GM21737 (cell line): ENCODE results near the gene SHANK3.

Source experiments
- ATAC-seq: cut with Tn5 transposase; IDR thresholded peaks from one replicate; pipeline ENCODE4 v1.9.1; 2021; ENCODE audit warnings: mild to moderate bottlenecking, moderate library complexity; ENCODE audit not compliant: unreplicated experiment

Gene SHANK3

GRCh38 chr22:50677493-50678217, 5.0 kb downstream of the SHANK3 start:
- no peak for ATAC-seq

GRCh38 chr22:50678218-50678650, 5.6 kb downstream of the SHANK3 start:
- no peak for ATAC-seq

- no peak for ATAC-seq
These were observed 6.3 kb downstream of the SHANK3 start for GRCh38 chr22:50678651-50679521.

- ATAC-seq = no peak
These were observed 10.7 kb downstream of the SHANK3 start for GRCh38 chr22:50683086-50683993.

- ATAC-seq = no peak
These were observed 11.4 kb downstream of the SHANK3 start for GRCh38 chr22:50683994-50684371.

GRCh38 chr22:50684501-50684900, 11.9 kb downstream of the SHANK3 start:
- no peak for ATAC-seq

- no peak for ATAC-seq
These were observed 12.4 kb downstream of the SHANK3 start for GRCh38 chr22:50684986-50685385.

GRCh38 chr22:50686794-50687193, 14.2 kb downstream of the SHANK3 start:
- ATAC-seq = no peak

- no peak for ATAC-seq
These were observed 15.2 kb downstream of the SHANK3 start for GRCh38 chr22:50687829-50688228.

GRCh38 chr22:50688448-50688847, 15.8 kb downstream of the SHANK3 start:
- no peak for ATAC-seq

GRCh38 chr22:50691521-50691920, 18.9 kb downstream of the SHANK3 start:
- ATAC-seq = no peak

- no peak for ATAC-seq
These were observed 20.8 kb downstream of the SHANK3 start for GRCh38 chr22:50693462-50693861.

GRCh38 chr22:50694099-50694605, 21.5 kb downstream of the SHANK3 start:
- no peak for ATAC-seq

- no peak for ATAC-seq
These were observed 22.3 kb downstream of the SHANK3 start for GRCh38 chr22:50694766-50695420.

- ATAC-seq = no peak
These were observed 23.0 kb downstream of the SHANK3 start for GRCh38 chr22:50695421-50696250.

GRCh38 chr22:50696251-50696798, 23.7 kb downstream of the SHANK3 start:
- ATAC-seq = no peak

GRCh38 chr22:50696799-50697561, 24.4 kb downstream of the SHANK3 start:
- ATAC-seq = no peak
